ENCODE measurements around the gene CFAP157.

DNA sequence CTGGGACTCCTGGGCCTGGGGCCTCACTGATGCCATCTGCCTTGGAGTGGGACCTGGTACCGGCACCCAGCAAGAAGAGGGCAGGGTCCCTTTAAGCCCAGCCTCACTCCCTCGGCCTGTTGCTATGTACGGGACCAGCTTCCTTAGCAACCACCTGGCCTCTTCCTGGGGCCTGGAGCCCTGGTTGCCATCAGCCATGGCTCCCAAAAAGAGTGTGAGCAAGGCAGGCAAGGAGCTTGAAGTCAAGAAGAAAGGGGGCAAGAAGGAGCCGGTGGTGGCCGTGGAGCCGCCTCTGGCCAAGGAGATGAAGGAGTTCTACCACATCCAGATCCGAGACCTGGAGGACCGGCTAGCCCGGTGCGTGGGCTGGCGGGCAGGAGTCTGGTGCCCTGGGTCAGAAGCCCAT, at the start of gene CFAP157:
- no peak for TF ChIP-seq ZNF598 (CRISPR knock-in tag; IDR thresholded peaks at IDR 0.05; ENCODE audit: borderline replicate concordance)
- TF ChIP-seq, protein P1, sequence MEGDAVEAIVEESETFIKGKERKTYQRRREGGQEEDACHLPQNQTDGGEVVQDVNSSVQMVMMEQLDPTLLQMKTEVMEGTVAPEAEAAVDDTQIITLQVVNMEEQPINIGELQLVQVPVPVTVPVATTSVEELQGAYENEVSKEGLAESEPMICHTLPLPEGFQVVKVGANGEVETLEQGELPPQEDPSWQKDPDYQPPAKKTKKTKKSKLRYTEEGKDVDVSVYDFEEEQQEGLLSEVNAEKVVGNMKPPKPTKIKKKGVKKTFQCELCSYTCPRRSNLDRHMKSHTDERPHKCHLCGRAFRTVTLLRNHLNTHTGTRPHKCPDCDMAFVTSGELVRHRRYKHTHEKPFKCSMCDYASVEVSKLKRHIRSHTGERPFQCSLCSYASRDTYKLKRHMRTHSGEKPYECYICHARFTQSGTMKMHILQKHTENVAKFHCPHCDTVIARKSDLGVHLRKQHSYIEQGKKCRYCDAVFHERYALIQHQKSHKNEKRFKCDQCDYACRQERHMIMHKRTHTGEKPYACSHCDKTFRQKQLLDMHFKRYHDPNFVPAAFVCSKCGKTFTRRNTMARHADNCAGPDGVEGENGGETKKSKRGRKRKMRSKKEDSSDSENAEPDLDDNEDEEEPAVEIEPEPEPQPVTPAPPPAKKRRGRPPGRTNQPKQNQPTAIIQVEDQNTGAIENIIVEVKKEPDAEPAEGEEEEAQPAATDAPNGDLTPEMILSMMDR (CRISPR knock-in tag; IDR thresholded peaks at IDR 0.05): no peak
- TF ChIP-seq, protein P2, sequence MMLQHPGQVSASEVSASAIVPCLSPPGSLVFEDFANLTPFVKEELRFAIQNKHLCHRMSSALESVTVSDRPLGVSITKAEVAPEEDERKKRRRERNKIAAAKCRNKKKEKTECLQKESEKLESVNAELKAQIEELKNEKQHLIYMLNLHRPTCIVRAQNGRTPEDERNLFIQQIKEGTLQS (CRISPR knock-in tag; IDR thresholded peaks at IDR 0.05): no peak
- no peak for TF ChIP-seq CEBPG (CRISPR knock-in tag; IDR thresholded peaks at IDR 0.05)
- no peak for TF ChIP-seq ZFP36L2 (CRISPR knock-in tag; IDR thresholded peaks at IDR 0.05)
- TF ChIP-seq JUNB (CRISPR knock-in tag; IDR thresholded peaks at IDR 0.05; ENCODE audit: borderline replicate concordance): no peak
- TF ChIP-seq, protein P3, sequence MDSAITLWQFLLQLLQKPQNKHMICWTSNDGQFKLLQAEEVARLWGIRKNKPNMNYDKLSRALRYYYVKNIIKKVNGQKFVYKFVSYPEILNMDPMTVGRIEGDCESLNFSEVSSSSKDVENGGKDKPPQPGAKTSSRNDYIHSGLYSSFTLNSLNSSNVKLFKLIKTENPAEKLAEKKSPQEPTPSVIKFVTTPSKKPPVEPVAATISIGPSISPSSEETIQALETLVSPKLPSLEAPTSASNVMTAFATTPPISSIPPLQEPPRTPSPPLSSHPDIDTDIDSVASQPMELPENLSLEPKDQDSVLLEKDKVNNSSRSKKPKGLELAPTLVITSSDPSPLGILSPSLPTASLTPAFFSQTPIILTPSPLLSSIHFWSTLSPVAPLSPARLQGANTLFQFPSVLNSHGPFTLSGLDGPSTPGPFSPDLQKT (CRISPR knock-in tag; IDR thresholded peaks at IDR 0.05; ENCODE audit: borderline replicate concordance): no peak
- TF ChIP-seq RAD21 (CRISPR knock-in tag; IDR thresholded peaks at IDR 0.05): no peak
- no peak for TF ChIP-seq SMYD3 (CRISPR knock-in tag; IDR thresholded peaks at IDR 0.05)
- TF ChIP-seq NCOR1 (IDR thresholded peaks at IDR 0.05; ENCODE audit: borderline replicate concordance, low read length): no peak
- TF ChIP-seq, protein P4, sequence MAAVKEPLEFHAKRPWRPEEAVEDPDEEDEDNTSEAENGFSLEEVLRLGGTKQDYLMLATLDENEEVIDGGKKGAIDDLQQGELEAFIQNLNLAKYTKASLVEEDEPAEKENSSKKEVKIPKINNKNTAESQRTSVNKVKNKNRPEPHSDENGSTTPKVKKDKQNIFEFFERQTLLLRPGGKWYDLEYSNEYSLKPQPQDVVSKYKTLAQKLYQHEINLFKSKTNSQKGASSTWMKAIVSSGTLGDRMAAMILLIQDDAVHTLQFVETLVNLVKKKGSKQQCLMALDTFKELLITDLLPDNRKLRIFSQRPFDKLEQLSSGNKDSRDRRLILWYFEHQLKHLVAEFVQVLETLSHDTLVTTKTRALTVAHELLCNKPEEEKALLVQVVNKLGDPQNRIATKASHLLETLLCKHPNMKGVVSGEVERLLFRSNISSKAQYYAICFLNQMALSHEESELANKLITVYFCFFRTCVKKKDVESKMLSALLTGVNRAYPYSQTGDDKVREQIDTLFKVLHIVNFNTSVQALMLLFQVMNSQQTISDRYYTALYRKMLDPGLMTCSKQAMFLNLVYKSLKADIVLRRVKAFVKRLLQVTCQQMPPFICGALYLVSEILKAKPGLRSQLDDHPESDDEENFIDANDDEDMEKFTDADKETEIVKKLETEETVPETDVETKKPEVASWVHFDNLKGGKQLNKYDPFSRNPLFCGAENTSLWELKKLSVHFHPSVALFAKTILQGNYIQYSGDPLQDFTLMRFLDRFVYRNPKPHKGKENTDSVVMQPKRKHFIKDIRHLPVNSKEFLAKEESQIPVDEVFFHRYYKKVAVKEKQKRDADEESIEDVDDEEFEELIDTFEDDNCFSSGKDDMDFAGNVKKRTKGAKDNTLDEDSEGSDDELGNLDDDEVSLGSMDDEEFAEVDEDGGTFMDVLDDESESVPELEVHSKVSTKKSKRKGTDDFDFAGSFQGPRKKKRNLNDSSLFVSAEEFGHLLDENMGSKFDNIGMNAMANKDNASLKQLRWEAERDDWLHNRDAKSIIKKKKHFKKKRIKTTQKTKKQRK (IDR thresholded peaks at IDR 0.05; ENCODE audit: low read length): no peak
